EL (cell line): ENCODE results near the gene EPAS1.

Experiments used
- DNase-seq: peaks from one replicate; pipeline ENCODE4 v3.0.0-alpha.2; 2016

The EPAS1 gene

GRCh38 chr2:46340740-46341420, 43.7 kb downstream of the EPAS1 start:
- DNase-seq, result no peak

GRCh38 chr2:46342566-46343315, 45.5 kb downstream of the EPAS1 start:
- no peak for DNase-seq

GRCh38 chr2:46344706-46345105, 47.5 kb downstream of the EPAS1 start:
- DNase-seq, result no peak

- no peak for DNase-seq
Measured at GRCh38 chr2:46345775-46346174, 48.6 kb downstream of the EPAS1 start.

- DNase-seq, result no peak
Measured at GRCh38 chr2:46346719-46347118, 49.5 kb downstream of the EPAS1 start.

GRCh38 chr2:46347648-46348280, 50.6 kb downstream of the EPAS1 start:
- DNase-seq, result no peak

- no peak for DNase-seq
Measured at GRCh38 chr2:46349115-46349547, 51.9 kb downstream of the EPAS1 start.

- DNase-seq, result no peak
Measured at GRCh38 chr2:46350029-46350689, 53.0 kb downstream of the EPAS1 start.

GRCh38 chr2:46351098-46351749, 54.0 kb downstream of the EPAS1 start:
- no peak for DNase-seq

GRCh38 chr2:46351750-46352138, 54.5 kb downstream of the EPAS1 start:
- no peak for DNase-seq

- no peak for DNase-seq
Measured at GRCh38 chr2:46352621-46353020, 55.4 kb downstream of the EPAS1 start.

GRCh38 chr2:46353509-46353908, 56.3 kb downstream of the EPAS1 start:
- no peak for DNase-seq

GRCh38 chr2:46355756-46356155, 58.5 kb downstream of the EPAS1 start:
- no peak for DNase-seq

- no peak for DNase-seq
Measured at GRCh38 chr2:46356991-46357390, 59.8 kb downstream of the EPAS1 start.

GRCh38 chr2:46358713-46359112, 61.5 kb downstream of the EPAS1 start:
- no peak for DNase-seq

- DNase-seq, result no peak
Measured at GRCh38 chr2:46360303-46360702, 63.1 kb downstream of the EPAS1 start.

- DNase-seq, result no peak
Measured at GRCh38 chr2:46361920-46362666, 64.9 kb downstream of the EPAS1 start.

GRCh38 chr2:46362667-46363012, 65.4 kb downstream of the EPAS1 start:
- peak; percentile 26 for DNase-seq

GRCh38 chr2:46363535-46364170, 66.4 kb downstream of the EPAS1 start:
- peak; percentile 61 for DNase-seq

GRCh38 chr2:46364797-46365457, 67.7 kb downstream of the EPAS1 start:
- DNase-seq, result peak; percentile 69
